ENCODE measurements around the gene DYNLT1.
"Not testable (repeated sequence)": the region's sequence is repeated elsewhere in the genome, so short reads cannot be mapped to it uniquely, and the experiment has no call there.

DYNLT1 gene

GRCh38 chr6:158642097-158642601 lies 2.4 kb downstream of the DYNLT1 start:
- DNase-seq (ENCODE audit: low read depth in 2 of 2, low spot score in 1 of 2), result no peak

- no peak for DNase-seq (ENCODE audit: low read depth in 2 of 2, low spot score in 1 of 2)
Measured at GRCh38 chr6:158640519-158640918, 4.0 kb downstream of the DYNLT1 start.

- no peak for DNase-seq (ENCODE audit: low read depth in 2 of 2, low spot score in 1 of 2)
Measured at GRCh38 chr6:158639056-158639455, 5.5 kb downstream of the DYNLT1 start.

- no peak for DNase-seq (ENCODE audit: low read depth in 2 of 2, low spot score in 1 of 2)
Measured at GRCh38 chr6:158638324-158638854, 6.2 kb downstream of the DYNLT1 start.

GRCh38 chr6:158636778-158637177 lies 7.8 kb downstream of the DYNLT1 start:
- no peak for DNase-seq (ENCODE audit: low read depth in 2 of 2, low spot score in 1 of 2)

- DNase-seq (ENCODE audit: low read depth in 2 of 2, low spot score in 1 of 2), result no peak
Measured at GRCh38 chr6:158635427-158636073, 9.0 kb downstream of the DYNLT1 start.

GRCh38 chr6:158634695-158635426 lies 9.7 kb downstream of the DYNLT1 start:
- no peak for DNase-seq (ENCODE audit: low read depth in 2 of 2, low spot score in 1 of 2)

- DNase-seq (ENCODE audit: low read depth in 2 of 2, low spot score in 1 of 2), result no peak
Measured at GRCh38 chr6:158633127-158633526, 11.4 kb downstream of the DYNLT1 start.

- DNase-seq (ENCODE audit: low read depth in 2 of 2, low spot score in 1 of 2), result not testable (repeated sequence)
Measured at GRCh38 chr6:158632538-158633119, 11.9 kb downstream of the DYNLT1 start.

GRCh38 chr6:158631678-158632537 lies 12.6 kb downstream of the DYNLT1 start:
- no peak for DNase-seq (ENCODE audit: low read depth in 2 of 2, low spot score in 1 of 2)

- no peak for DNase-seq (ENCODE audit: low read depth in 2 of 2, low spot score in 1 of 2)
Measured at GRCh38 chr6:158630938-158631616, 13.5 kb downstream of the DYNLT1 start.

- DNase-seq (ENCODE audit: low read depth in 2 of 2, low spot score in 1 of 2), result no peak
Measured at GRCh38 chr6:158629367-158630221, 14.9 kb downstream of the DYNLT1 start.

- no peak for DNase-seq (ENCODE audit: low read depth in 2 of 2, low spot score in 1 of 2)
Measured at GRCh38 chr6:158628542-158628941, 16.0 kb downstream of the DYNLT1 start.

- DNase-seq (ENCODE audit: low read depth in 2 of 2, low spot score in 1 of 2), result no peak
Measured at GRCh38 chr6:158627940-158628211, 16.7 kb downstream of the DYNLT1 start.

- no peak for DNase-seq (ENCODE audit: low read depth in 2 of 2, low spot score in 1 of 2)
Measured at GRCh38 chr6:158627168-158627939, 17.2 kb downstream of the DYNLT1 start.

GRCh38 chr6:158626360-158627167 lies 18.0 kb downstream of the DYNLT1 start:
- no peak for DNase-seq (ENCODE audit: low read depth in 2 of 2, low spot score in 1 of 2)

- DNase-seq (ENCODE audit: low read depth in 2 of 2, low spot score in 1 of 2), result no peak
Measured at GRCh38 chr6:158625881-158626305, 18.6 kb downstream of the DYNLT1 start.

All from stimulated activated CD8-positive, alpha-beta memory T cell treated with anti-CD3 and anti-CD28 coated beads, Interleukin-4, amount 100 ng/mL, for 1 hour (primary cell).